NT2/D1 (cell line): ENCODE data around the gene UGT1A5.

Experiments
- SUZ12 ChIP-seq: IDR thresholded peaks from 2 replicates; pipeline ENCODE4 v1.6.1; 2011; ENCODE audit not compliant: insufficient read length, insufficient read depth; ENCODE audit errors: extremely low read depth
- YY1 ChIP-seq: IDR thresholded peaks from 2 replicates; pipeline ENCODE4 v1.6.1; 2011; ENCODE audit not compliant: insufficient read length, insufficient read depth
- ZNF274 ChIP-seq: IDR thresholded peaks from 2 replicates; pipeline ENCODE4 v1.6.1; 2011; ENCODE audit warnings: mild to moderate bottlenecking, low read depth, low read length

DNA sequence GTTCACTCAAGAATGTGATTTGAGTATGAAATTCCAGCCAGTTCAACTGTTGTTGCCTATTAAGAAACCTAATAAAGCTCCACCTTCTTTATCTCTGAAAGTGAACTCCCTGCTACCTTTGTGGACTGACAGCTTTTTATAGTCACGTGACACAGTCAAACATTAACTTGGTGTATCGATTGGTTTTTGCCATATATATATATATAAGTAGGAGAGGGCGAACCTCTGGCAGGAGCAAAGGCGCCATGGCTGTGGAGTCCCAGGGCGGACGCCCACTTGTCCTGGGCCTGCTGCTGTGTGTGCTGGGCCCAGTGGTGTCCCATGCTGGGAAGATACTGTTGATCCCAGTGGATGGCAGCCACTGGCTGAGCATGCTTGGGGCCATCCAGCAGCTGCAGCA is 47.3 kb downstream of the UGT1A5 start, which contains the start of gene UGT1A1:
- TF ChIP-seq SUZ12 (no peak), ZNF274 (no peak), YY1 (no peak)
